SU-DHL-6 (cell line): Measurements from ENCODE around the gene FXYD3.

Source experiments
- CTCF ChIP-seq: fragments of 200-600 bp; sonication (generic); IDR thresholded peaks from one replicate; pipeline ENCODE4 v1.5.1; 2017; ENCODE audit warnings: antibody characterized with exemption, mild to moderate bottlenecking, low read length, moderate library complexity; ENCODE audit not compliant: insufficient read depth, poor library complexity, severe bottlenecking
- EZH2phosphoT487 ChIP-seq: fragments of 200-600 bp; sonication (generic), shearing (Covaris generic); conservative IDR thresholded peaks from 2 replicates; pipeline ENCODE4 v1.6.1; 2018; ENCODE audit warnings: mild to moderate bottlenecking, antibody characterized with exemption, low read length, moderate library complexity, mixed read lengths

GRCh38 chr19:35165200-35166058, 49.8 kb downstream of the FXYD3 start:
- TF ChIP-seq CTCF: no peak
- no peak for TF ChIP-seq EZH2phosphoT487
